HepG2 (cell line): ENCODE measurements around the gene THPO. TPM values are rescaled to one million over a fixed set of nuclear protein-coding genes. Genes with fewer than 3 reads are reported as not detected.

ENCODE experiments used
- ATF7 ChIP-seq, 2 experiments: fragments of 450-650 bp in 1 of 2; sonication (generic) in 1 of 2; formaldehyde crosslinking in 1 of 2; IDR thresholded peaks; 2 replicates each; pipeline versions ENCODE4 v1.4.0 to v1.6.1; 2016 to 2020; ENCODE audit warnings: antibody characterized with exemption in 1 of 2, mild to moderate bottlenecking in 1 of 2, missing genetic modification reagents in 1 of 2
- ATF7-NPFF ChIP-seq: sonication (generic); formaldehyde crosslinking; IDR thresholded peaks from 2 replicates; pipeline ENCODE4 v1.8.1; 2023; ENCODE audit warnings: mild to moderate bottlenecking, low read depth, missing genetic modification reagents, moderate library complexity
- BHLHE40 ChIP-seq: IDR thresholded peaks from 2 replicates; pipeline ENCODE4 v1.6.1; 2011; ENCODE audit warnings: low read length, improper control_type of control experiment
- DDIT3 ChIP-seq: sonication (generic); formaldehyde crosslinking; IDR thresholded peaks from 2 replicates; pipeline ENCODE4 v1.4.0; 2020; ENCODE audit warnings: mild to moderate bottlenecking, missing genetic modification reagents
- E2F5 ChIP-seq: sonication (generic); formaldehyde crosslinking; conservative IDR thresholded peaks from 2 replicates; pipeline ENCODE4 v1.4.0; 2020; ENCODE audit warnings: missing genetic modification reagents
- GMEB2 ChIP-seq: IDR thresholded peaks from 2 replicates; pipeline ENCODE4 v1.6.1; 2016; ENCODE audit warnings: missing biosample characterization, missing genetic modification reagents, low read depth
- HDAC1 ChIP-seq: sonication (generic); formaldehyde crosslinking; IDR thresholded peaks from 2 replicates; pipeline ENCODE4 v1.5.1; 2020; ENCODE audit warnings: mild to moderate bottlenecking, missing genetic modification reagents
- HMGA1 ChIP-seq: sonication (generic); formaldehyde crosslinking; conservative IDR thresholded peaks from 2 replicates; pipeline ENCODE4 v1.4.0; 2020; ENCODE audit warnings: missing genetic modification reagents
- JDP2 ChIP-seq: sonication (generic); formaldehyde crosslinking; IDR thresholded peaks from 2 replicates; pipeline ENCODE4 v1.8.1; 2022; ENCODE audit warnings: missing genetic modification reagents, borderline replicate concordance
- MAX ChIP-seq: IDR thresholded peaks from 2 replicates; pipeline ENCODE4 v1.6.1; 2012; ENCODE audit warnings: inconsistent platforms
- MXI1 ChIP-seq: IDR thresholded peaks from 3 replicates; pipeline ENCODE4 v1.6.1; 2012; ENCODE audit warnings: low read depth, low read length, inconsistent platforms, borderline replicate concordance
- NCOA1 ChIP-seq: sonication (generic); formaldehyde crosslinking; IDR thresholded peaks from 2 replicates; pipeline ENCODE4 v1.9.0; 2021; ENCODE audit warnings: missing genetic modification reagents
- NCOA5 ChIP-seq: sonication (generic); formaldehyde crosslinking; IDR thresholded peaks from 2 replicates; pipeline ENCODE4 v1.4.0; 2020; ENCODE audit warnings: missing genetic modification reagents
- NFE2 ChIP-seq: sonication (generic); formaldehyde crosslinking; IDR thresholded peaks from 2 replicates; pipeline ENCODE4 v1.4.0; 2020; ENCODE audit warnings: missing genetic modification reagents
- NFYC ChIP-seq: IDR thresholded peaks from 2 replicates; pipeline ENCODE4 v1.6.1; 2016; ENCODE audit warnings: missing genetic modification reagents, missing compliant biosample characterization
- PPARG ChIP-seq: conservative IDR thresholded peaks from 2 replicates; pipeline ENCODE4 v1.6.1; 2016; ENCODE audit warnings: missing biosample characterization, missing genetic modification reagents
- SMC3 ChIP-seq: IDR thresholded peaks from 2 replicates; pipeline ENCODE4 v1.6.1; 2011; ENCODE audit warnings: low read length, improper control_type of control experiment
- ZFP37 ChIP-seq: sonication (generic); formaldehyde crosslinking; IDR thresholded peaks from 2 replicates; pipeline ENCODE4 v1.4.0; 2020; ENCODE audit warnings: missing genetic modification reagents, borderline replicate concordance
- ZNF333 ChIP-seq: sonication (generic); formaldehyde crosslinking; IDR thresholded peaks from 2 replicates; pipeline ENCODE4 v1.4.0; 2020; ENCODE audit warnings: mild to moderate bottlenecking, missing genetic modification reagents, borderline replicate concordance
- ZNF441 ChIP-seq: sonication (generic); formaldehyde crosslinking; IDR thresholded peaks from 2 replicates; pipeline ENCODE4 v1.7.0; 2021; ENCODE audit warnings: missing genetic modification reagents, borderline replicate concordance
- ZNF501 ChIP-seq: sonication (generic); formaldehyde crosslinking; IDR thresholded peaks from 2 replicates; pipeline ENCODE4 v1.5.1; 2020; ENCODE audit warnings: mild to moderate bottlenecking, moderate library complexity, missing genetic modification reagents
- ZNF564 ChIP-seq: sonication (generic); formaldehyde crosslinking; IDR thresholded peaks from 2 replicates; pipeline ENCODE4 v1.8.1; 2023; ENCODE audit warnings: mild to moderate bottlenecking, missing genetic modification reagents
- ZNF589 ChIP-seq: sonication (generic); formaldehyde crosslinking; conservative IDR thresholded peaks from 2 replicates; pipeline ENCODE4 v1.8.0; 2022; ENCODE audit warnings: mild to moderate bottlenecking, moderate library complexity, missing genetic modification reagents
- ZNF747 ChIP-seq: sonication (generic); formaldehyde crosslinking; IDR thresholded peaks from 2 replicates; pipeline ENCODE4 v1.8.1; 2023; ENCODE audit warnings: missing genetic modification reagents, mild to moderate bottlenecking, borderline replicate concordance
- ZNF761 ChIP-seq: sonication (generic); formaldehyde crosslinking; conservative IDR thresholded peaks from 2 replicates; pipeline ENCODE4 v1.4.0; 2020; ENCODE audit warnings: mild to moderate bottlenecking, missing genetic modification reagents
- polyA plus RNA-seq, 8 experiments: library from polyadenylated mRNA; depleted of rRNA in 3 of 8; stranded (reverse) in 7 of 8; unstranded in 1 of 8; fragments of >200 nt; fragmentation: Illumina TruSeq in 4 of 8; extraction: Trizol in 4 of 8; gene quantifications; 2 replicates each; pipeline versions ENCODE4 v1.2.1 to v1.2.3, GENCODE V29; 2011 to 2016; ENCODE audit warnings: low read depth in 4 of 8, missing spikeins in 1 of 8, mixed read lengths in 1 of 8; ENCODE audit not compliant: insufficient read depth in 1 of 8
- total RNA-seq, 5 experiments: library from RNA; depleted of rRNA; stranded (reverse); fragments of >200 nt; fragmentation: Illumina TruSeq; extraction: Trizol; gene quantifications; 2 replicates each; pipeline ENCODE4 v1.2.3, GENCODE V29; 2016; ENCODE audit warnings: low read depth in 1 of 5
- TF ChIP-seq, protein P1 (sequence below): sonication (generic); formaldehyde crosslinking; IDR thresholded peaks from 2 replicates; pipeline ENCODE4 v1.5.1; 2020; ENCODE audit warnings: mild to moderate bottlenecking, moderate library complexity, missing genetic modification reagents

THPO gene
- total and polyA plus RNA-seq, 2 of the 13 experiments (the other 11 are each of a cell fraction or from before 2014, with no cell fraction given), result 2.8 to 4.8 TPM

- TF ChIP-seq HDAC1 (CRISPR knock-in tag) (peak; percentile 6; the same call in 1 of the 2 replicates), ZNF501 (CRISPR knock-in tag) (no peak), NCOA5 (CRISPR knock-in tag) (no peak), ZFP37 (CRISPR knock-in tag) (0 out of 2 replicates have a peak, but pooled peaks have one; percentile 19), ZNF761 (no peak), MXI1 (peak; percentile 38; the same call in 1 of the 3 replicates), ZNF589 (CRISPR knock-in tag) (no peak), GMEB2 (CRISPR knock-in tag) (no peak), PPARG (CRISPR knock-in tag) (no peak), NFYC (no peak), ZNF333 (CRISPR knock-in tag) (0 out of 2 replicates have a peak, but pooled peaks have one; percentile 37), ZNF747 (0 out of 2 replicates have a peak, but pooled peaks have one; percentile 18), ATF7 (IDR thresholded peaks at IDR 0.05) (no peak), ATF7 (CRISPR knock-in tag; IDR thresholded peaks at IDR 0.05) (no peak), BHLHE40 (0 out of 2 replicates have a peak, but pooled peaks have one; percentile 33), NFE2 (CRISPR knock-in tag) (no peak), JDP2 (CRISPR knock-in tag) (no peak), ZNF441 (no peak), MAX (peak; percentile 11; the same call in 1 of the 2 replicates), SMC3 (no peak), NCOA1 (CRISPR knock-in tag) (no peak), ATF7-NPFF (CRISPR knock-in tag) (0 out of 2 replicates have a peak, but pooled peaks have one; percentile 43), E2F5 (CRISPR knock-in tag) (no peak), ZNF564 (CRISPR knock-in tag) (no peak), HMGA1 (CRISPR knock-in tag) (no peak), DDIT3 (no peak)
- TF ChIP-seq, protein P1, sequence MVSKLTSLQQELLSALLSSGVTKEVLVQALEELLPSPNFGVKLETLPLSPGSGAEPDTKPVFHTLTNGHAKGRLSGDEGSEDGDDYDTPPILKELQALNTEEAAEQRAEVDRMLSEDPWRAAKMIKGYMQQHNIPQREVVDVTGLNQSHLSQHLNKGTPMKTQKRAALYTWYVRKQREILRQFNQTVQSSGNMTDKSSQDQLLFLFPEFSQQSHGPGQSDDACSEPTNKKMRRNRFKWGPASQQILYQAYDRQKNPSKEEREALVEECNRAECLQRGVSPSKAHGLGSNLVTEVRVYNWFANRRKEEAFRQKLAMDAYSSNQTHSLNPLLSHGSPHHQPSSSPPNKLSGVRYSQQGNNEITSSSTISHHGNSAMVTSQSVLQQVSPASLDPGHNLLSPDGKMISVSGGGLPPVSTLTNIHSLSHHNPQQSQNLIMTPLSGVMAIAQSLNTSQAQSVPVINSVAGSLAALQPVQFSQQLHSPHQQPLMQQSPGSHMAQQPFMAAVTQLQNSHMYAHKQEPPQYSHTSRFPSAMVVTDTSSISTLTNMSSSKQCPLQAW (CRISPR knock-in tag), result 0 out of 2 replicates have a peak, but pooled peaks have one; percentile 30
Observed at GRCh38 chr3:184378651-184379357, 797 bp upstream of the THPO start (continued).
